GM12878 (cell line): Measurements from ENCODE around the gene DCTN1. TPM values are rescaled to one million over a fixed set of nuclear protein-coding genes. Genes with fewer than 3 reads are reported as not detected.

ENCODE experiments used
- ATAC-seq: fragments of 200-7000 bp; cut with Tn5 transposase; 3 replicates; pipeline ENCODE4 v1.9.1; 2020; ENCODE audit warnings: mild to moderate bottlenecking, moderate library complexity
- BruUV-seq: library from RNA; stranded (reverse); fragments of 400-500 nt; replicated peaks from 2 replicates; lab custom pipeline; 2021; lab: Mats Ljungman, UMichigan
- CTCF ChIA-PET: fragments of 300-600 bp; sonication (Branson Sonifier 250); formaldehyde crosslinking; extraction: SDS; loops from one replicate; lab custom pipeline; 2021; ENCODE audit warnings: inconsistent platforms; lab: Yijun Ruan, JAX
- POLR2A ChIA-PET: fragments of 350-600 bp; formaldehyde crosslinking; extraction: SDS; loops from one replicate; lab custom pipeline; 2021; ENCODE audit warnings: inconsistent platforms; lab: Charles Lee
- RAD21 ChIA-PET: fragments of 300-600 bp; sonication (Branson Sonifier 250); formaldehyde crosslinking; loops from one replicate; lab custom pipeline; 2023; ENCODE audit warnings: antibody characterized with exemption; ENCODE audit not compliant: unreplicated experiment; lab: Charles Lee
- SMC1A ChIA-PET: fragments of 300-600 bp; sonication (Branson Sonifier 250); formaldehyde crosslinking; loops from one replicate; lab custom pipeline; 2023; ENCODE audit not compliant: unreplicated experiment, uncharacterized antibody; lab: Charles Lee
- DNase-seq: peaks from one replicate; pipeline ENCODE4 v3.0.0-alpha.2; 2011; ENCODE audit warnings: low read depth, low spot score
- FAIRE-seq: peaks from 3 replicates; lab custom pipeline; 2011; peaks lifted over from hg19 to GRCh38; lab: Jason Lieb, UNC
- H2AFZ ChIP-seq: 2 replicates; pipeline ENCODE4 v1.6.0; 2011; ENCODE audit warnings: low read depth, low read length, control low read depth; ENCODE audit not compliant: control insufficient read depth
- H3K27ac ChIP-seq: 2 replicates; pipeline ENCODE4 v1.5.1; 2011; ENCODE audit warnings: control low read depth; ENCODE audit not compliant: control insufficient read depth, insufficient read depth
- H3K27me3 ChIP-seq, 2 experiments: replicated peaks in 1 of 2; 2 replicates each; pipeline versions ENCODE4 v1.6.0 to v1.6.1; 2011; ENCODE audit warnings: low read length in 1 of 2; ENCODE audit not compliant: control insufficient read depth in 2 of 2, insufficient read depth in 2 of 2
- H3K36me3 ChIP-seq, 2 experiments: 2 replicates each; pipeline ENCODE4 v1.5.1; 2011; ENCODE audit warnings: low read length in 1 of 2; ENCODE audit not compliant: control insufficient read depth in 2 of 2, insufficient read depth in 2 of 2
- H3K4me1 ChIP-seq: 2 replicates; pipeline ENCODE4 v1.6.1; 2011; ENCODE audit warnings: mild to moderate bottlenecking, low read length, moderate library complexity, mixed read lengths; ENCODE audit not compliant: control insufficient read depth, insufficient read depth
- H3K4me2 ChIP-seq: 2 replicates; pipeline ENCODE4 v1.6.0; 2011; ENCODE audit warnings: control low read depth; ENCODE audit not compliant: control insufficient read depth, insufficient read depth
- H3K4me3 ChIP-seq: fragments of 200-600 bp; sonication (generic); 2 replicates; pipeline ENCODE4 v1.5.1; 2016
- H3K79me2 ChIP-seq: 2 replicates; pipeline ENCODE4 v1.6.0; 2011; ENCODE audit warnings: low read length; ENCODE audit not compliant: control insufficient read depth, insufficient read depth
- H3K9ac ChIP-seq: 2 replicates; pipeline ENCODE4 v1.8.0; 2011; ENCODE audit warnings: low read length, control low read depth, mixed read lengths; ENCODE audit not compliant: control insufficient read depth, insufficient read depth
- H3K9me3 ChIP-seq: replicated peaks from 3 replicates; pipeline ENCODE4 v1.5.1; 2011; ENCODE audit warnings: mild to moderate bottlenecking, low read length; ENCODE audit not compliant: control insufficient read depth, insufficient read depth
- H4K20me1 ChIP-seq: 2 replicates; pipeline ENCODE4 v1.6.0; 2011; ENCODE audit not compliant: control insufficient read depth, insufficient read depth
- CTCF ChIP-seq, 3 experiments: IDR thresholded peaks in 2 of 3; conservative IDR thresholded peaks in 1 of 3; 2 replicates each; pipeline ENCODE4 v1.5.1; 2011; ENCODE audit warnings: low read depth in 3 of 3, low read length in 3 of 3, mild to moderate bottlenecking in 3 of 3, control low read depth in 2 of 3, moderate library complexity in 2 of 3, inconsistent platforms in 1 of 3, mixed read lengths in 1 of 3; ENCODE audit not compliant: control insufficient read depth in 2 of 3, insufficient read depth in 1 of 3; ENCODE audit errors: extremely low read depth in 1 of 3
- HCFC1 ChIP-seq: fragments of 150-350 bp; IDR thresholded peaks from 2 replicates; pipeline ENCODE4 v1.6.1; 2014; ENCODE audit warnings: low read length
- KDM1A ChIP-seq: fragments of 200-600 bp; sonication (generic); IDR thresholded peaks from 2 replicates; pipeline ENCODE4 v1.6.1; 2016; ENCODE audit warnings: borderline replicate concordance
- NR2C1 ChIP-seq: fragments of 450-650 bp; IDR thresholded peaks from 2 replicates; pipeline ENCODE4 v1.6.1; 2017; ENCODE audit warnings: antibody characterized with exemption, mild to moderate bottlenecking, moderate library complexity
- NR2F1 ChIP-seq: fragments of 450-650 bp; conservative IDR thresholded peaks from 2 replicates; pipeline ENCODE4 v1.6.1; 2017; ENCODE audit warnings: mild to moderate bottlenecking
- POLR2AphosphoS2 ChIP-seq: IDR thresholded peaks from 2 replicates; pipeline ENCODE4 v1.6.1; 2011; ENCODE audit warnings: low read depth, mild to moderate bottlenecking, low read length, improper control_type of control experiment, moderate library complexity
- RAD21 ChIP-seq: IDR thresholded peaks from 2 replicates; pipeline ENCODE4 v1.6.1; 2011; ENCODE audit warnings: mild to moderate bottlenecking, low read depth, low read length, moderate library complexity; ENCODE audit not compliant: insufficient read depth
- USF1 ChIP-seq: IDR thresholded peaks from 2 replicates; pipeline ENCODE4 v1.6.1; 2011; ENCODE audit warnings: borderline replicate concordance, low read depth, mild to moderate bottlenecking, moderate library complexity, mixed read lengths, low read length; ENCODE audit not compliant: insufficient read depth; ENCODE audit errors: extremely low read length
- WGBS: methylation state at CpG from one replicate; pipeline ENCODE4 v1.1.6; 2016; ENCODE audit warnings: low lambda C conversion rate; ENCODE audit not compliant: insufficient replicate concordance, insufficient coverage; ENCODE audit errors: missing lambda C conversion rate; 5-methylcytosine and 5-hydroxymethylcytosine counted together
- in situ Hi-C: fragments of 300-500 bp; cut with MboI; formaldehyde crosslinking; loops from 9 replicates; pipeline ENCODE4 v1.14.3; 2018; ENCODE audit warnings: mixed read lengths
- intact Hi-C: fragments of 100-400 bp; cut with micrococcal nuclease; formaldehyde crosslinking; loops from one replicate; pipeline ENCODE4 v1.14.2; 2022; ENCODE audit not compliant: unreplicated experiment
- polyA plus RNA-seq, 11 experiments: library from polyadenylated mRNA; depleted of rRNA in 4 of 11; unstranded in 6 of 11; stranded (reverse) in 5 of 11; fragments of >200 nt; fragmentation: Nextera tagmentation in 4 of 11; fragmentation: Illumina TruSeq in 1 of 11; extraction: Ambion mirVana in 4 of 11; extraction: Trizol in 1 of 11; gene quantifications; 1 replicate in 1 of 11; 2 replicates in 10 of 11; pipeline versions ENCODE4 v1.2.1 to v1.2.3, GENCODE V29; 2011 to 2016; ENCODE audit warnings: inconsistent platforms in 2 of 11, missing spikeins in 2 of 11, low read depth in 1 of 11
- total RNA-seq, 4 experiments: library from RNA; depleted of rRNA in 3 of 4; stranded (reverse); fragments of >200 nt in 3 of 4; fragmentation: Illumina TruSeq in 1 of 4; extraction: Trizol in 1 of 4; gene quantifications; 2 replicates each; pipeline versions ENCODE4 v1.2.1 to v1.2.3, GENCODE V29; 2013 to 2021
- TF ChIP-seq, protein P1 (sequence below): fragments of 450-650 bp; IDR thresholded peaks from 2 replicates; pipeline ENCODE4 v1.6.1; 2016; ENCODE audit warnings: mild to moderate bottlenecking

The DCTN1 gene
- total and polyA plus RNA-seq, 10 of the 15 experiments (the other 5 are each of a cell fraction or from before 2014, with no cell fraction given), result 44.1 to 116 (median 64.8) TPM

- intact Hi-C loops, result no loop called here
- FAIRE-seq, result no peak
- Histone ChIP-seq H4K20me1 (no peaks in the 10 kb centered on the region), H3K36me3 (no peaks in the 10 kb centered on the region), H3K4me1 (no peaks in the 10 kb centered on the region), H2AFZ (no peak overlapping the region), H3K4me2 (no peak overlapping the region), H3K9me3 (no peaks in the 10 kb centered on the region), H3K79me2 (no peaks in the 10 kb centered on the region), H3K27me3 (no peaks in the 10 kb centered on the region), H3K9ac (no peak overlapping the region), H3K27ac (no peak overlapping the region), H3K4me3 (no peak overlapping the region)
- DNase-seq, result no peak
- WGBS, result 56% methylated on average over 5 of the region's 5 CpGs
- RAD21 ChIA-PET, result no interaction called here
- POLR2A ChIA-PET, result no interaction called here
- SMC1A ChIA-PET, result no interaction called here
- CTCF ChIA-PET, result interaction anchor here (0.6 to 5.1 kb wide), 5 partner anchors 7 to 120 kb away, joined by 3 to 72 read pairs (median 5); no protein-coding TSS in a partner anchor
- BruUV-seq, result no TSS peak
- TF ChIP-seq NR2C1, result no peak
- no peak for TF ChIP-seq POLR2AphosphoS2
- TF ChIP-seq HCFC1, result no peak
- TF ChIP-seq, protein P1, sequence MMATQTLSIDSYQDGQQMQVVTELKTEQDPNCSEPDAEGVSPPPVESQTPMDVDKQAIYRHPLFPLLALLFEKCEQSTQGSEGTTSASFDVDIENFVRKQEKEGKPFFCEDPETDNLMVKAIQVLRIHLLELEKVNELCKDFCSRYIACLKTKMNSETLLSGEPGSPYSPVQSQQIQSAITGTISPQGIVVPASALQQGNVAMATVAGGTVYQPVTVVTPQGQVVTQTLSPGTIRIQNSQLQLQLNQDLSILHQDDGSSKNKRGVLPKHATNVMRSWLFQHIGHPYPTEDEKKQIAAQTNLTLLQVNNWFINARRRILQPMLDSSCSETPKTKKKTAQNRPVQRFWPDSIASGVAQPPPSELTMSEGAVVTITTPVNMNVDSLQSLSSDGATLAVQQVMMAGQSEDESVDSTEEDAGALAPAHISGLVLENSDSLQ, result no peak
- no peak for TF ChIP-seq NR2F1
- no peak for TF ChIP-seq KDM1A
- TF ChIP-seq RAD21, result peak; percentile 27
- no peak for TF ChIP-seq USF1
- TF ChIP-seq CTCF (IDR thresholded peaks at IDR 0.05 in 2 of 3, conservative IDR thresholded peaks at IDR 0.05 in 1 of 3; ENCODE audit: control insufficient read depth in 2 of 3, extremely low read depth in 1 of 3, insufficient read depth in 1 of 3, low read depth in 3 of 3, low read length in 3 of 3), result 0 out of 6 replicates have a peak, but pooled peaks of 1 of the 3 experiments have one; percentile 4
- TF ChIP-seq, all 136 proteins: peak for 2
- in situ Hi-C loops, result no loop called here
- no peak for ATAC-seq
Measured at GRCh38 chr2:74327199-74327598, 52.9 kb downstream of the DCTN1 start.
